GM19455 (cell line): ENCODE data around the gene FLYWCH2.
A peak's percentile ranks its signal among the peaks of the same experiment; 100 is the strongest.

Source experiments
- ATAC-seq: cut with Tn5 transposase; IDR thresholded peaks from one replicate; pipeline ENCODE4 v1.9.1; 2021; ENCODE audit not compliant: unreplicated experiment

FLYWCH2 gene

DNA sequence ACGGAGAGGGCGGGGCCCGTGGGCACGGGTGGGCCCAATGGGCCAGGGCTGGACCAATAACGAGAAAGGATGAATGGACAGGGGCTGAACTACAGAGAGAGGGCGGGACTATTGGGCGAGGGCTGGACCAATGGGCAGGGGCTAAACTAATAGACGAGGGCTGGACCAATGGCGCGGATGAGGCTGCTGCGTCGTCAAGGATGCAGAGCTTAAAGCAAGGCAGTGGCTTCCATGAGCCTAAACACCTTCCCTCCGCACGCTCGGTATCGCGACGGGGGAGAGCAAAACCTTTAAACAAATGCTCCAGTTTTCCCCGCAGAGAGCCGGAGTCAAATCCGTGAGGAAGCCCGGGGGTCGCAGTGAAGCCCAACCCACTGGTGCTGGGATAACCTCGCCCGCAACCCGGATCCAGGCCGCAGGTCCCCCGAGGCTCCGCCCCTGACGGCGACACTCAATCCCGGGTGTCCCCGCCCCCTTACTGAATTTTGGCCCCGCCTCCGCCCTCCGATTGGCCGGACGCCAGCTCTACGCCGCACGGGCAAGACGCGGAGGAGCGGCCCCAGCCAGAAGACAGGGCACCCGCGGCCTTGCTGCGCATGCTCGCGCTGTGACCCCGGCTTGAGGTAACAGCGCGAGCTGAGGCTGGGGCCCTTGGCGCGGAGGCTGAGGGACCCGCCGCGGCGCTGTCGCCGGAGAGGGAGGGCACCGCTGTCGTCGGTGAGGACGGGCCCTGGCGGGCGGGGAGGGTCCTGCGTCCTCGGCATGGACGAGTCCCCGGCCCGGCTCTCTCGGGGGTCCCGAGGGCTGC, at the start of gene FLYWCH2:
TSS of gene FLYWCH2 (plus strand) at position 566 of the 808 bp plus-strand sequence. CDS start 13,235 bp downstream, outside the sequence.
- peak; percentile 86 for ATAC-seq

DNA sequence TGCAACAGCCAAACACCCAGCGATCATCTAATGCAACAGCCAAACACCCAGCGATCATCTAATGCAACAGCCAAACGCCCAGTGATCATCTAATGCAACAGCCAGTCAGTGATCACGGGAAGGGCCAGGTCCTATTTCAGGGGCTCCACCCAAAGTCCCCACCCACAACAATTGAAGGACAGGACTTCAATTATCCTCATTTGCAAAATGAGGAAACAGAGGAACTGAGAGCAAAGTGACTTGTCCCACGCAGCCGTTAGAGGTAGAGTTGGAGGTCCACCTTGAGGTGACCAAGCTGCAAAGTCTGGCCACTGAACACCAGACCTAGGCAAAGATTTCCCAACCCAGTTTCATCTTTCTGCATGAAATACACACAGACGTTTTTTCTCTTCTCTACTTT, 49.2 kb upstream of the FLYWCH2 start:
- ATAC-seq: no peak

- no peak for ATAC-seq
Measured at GRCh38 chr16:2834968-2835367, 48.0 kb upstream of the FLYWCH2 start.

- no peak for ATAC-seq
Measured at GRCh38 chr16:2835638-2836493, 47.1 kb upstream of the FLYWCH2 start.

DNA sequence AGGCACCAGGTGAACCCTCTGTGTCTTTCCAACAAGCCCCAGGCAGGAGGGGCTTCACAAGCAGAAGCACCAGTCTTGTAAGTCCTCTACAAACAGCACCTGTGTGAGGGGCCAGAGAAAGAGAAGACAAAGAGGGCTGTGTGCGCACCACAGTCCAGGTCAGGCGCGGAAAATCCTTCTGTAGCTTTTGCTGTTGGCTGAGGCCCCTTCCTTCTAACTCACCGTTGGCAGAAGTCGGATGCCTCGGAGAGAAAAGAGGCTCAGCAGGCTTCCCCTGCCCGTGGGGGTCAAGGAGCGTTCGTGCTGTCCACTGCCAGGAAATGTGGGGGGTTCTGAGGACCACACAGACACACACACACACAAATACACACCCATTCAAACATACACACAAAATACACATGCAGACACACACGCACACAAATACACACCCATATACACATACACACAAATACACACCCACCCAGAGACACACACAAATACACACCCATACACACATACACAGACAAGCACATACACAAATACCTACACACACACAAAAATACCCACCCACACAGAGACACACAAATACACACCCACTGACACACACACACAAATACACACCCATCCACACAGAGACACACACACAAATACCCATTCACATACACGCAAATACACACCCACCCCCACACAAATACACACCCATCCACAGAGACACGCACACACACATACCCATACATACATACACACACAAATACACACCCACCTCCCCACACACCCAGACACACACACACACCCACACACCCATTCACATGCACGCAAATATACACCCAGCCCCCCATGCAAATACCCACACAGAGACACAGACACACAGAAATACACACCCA, 46.1 kb upstream of the FLYWCH2 start:
- no peak for ATAC-seq

DNA sequence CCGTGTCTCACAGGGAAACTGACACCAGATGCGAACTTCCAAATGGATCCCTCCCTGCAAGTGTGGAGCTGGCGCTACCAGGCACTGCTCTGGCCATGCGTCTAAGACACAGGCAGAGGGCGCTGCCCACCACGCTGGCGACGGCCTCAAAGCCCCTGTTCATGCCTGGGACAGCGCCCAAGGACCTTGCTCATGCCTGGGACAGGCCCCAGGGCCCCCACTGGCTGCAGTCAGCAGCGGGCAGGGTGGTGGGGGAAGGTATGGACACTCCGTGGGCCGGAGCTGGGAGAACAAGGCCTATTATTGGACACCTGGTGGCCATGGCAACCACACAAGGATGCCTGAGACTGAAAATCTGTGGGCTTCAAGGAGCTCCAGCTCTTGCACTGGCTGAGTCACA, 44.1 kb upstream of the FLYWCH2 start:
- no peak for ATAC-seq

- no peak for ATAC-seq
Measured at GRCh38 chr16:2839650-2840450, 43.2 kb upstream of the FLYWCH2 start.

GRCh38 chr16:2840914-2841313, 42.1 kb upstream of the FLYWCH2 start:
- no peak for ATAC-seq

GRCh38 chr16:2841606-2842339, 41.2 kb upstream of the FLYWCH2 start:
- ATAC-seq: no peak

- no peak for ATAC-seq
Measured at GRCh38 chr16:2842340-2843000, 40.5 kb upstream of the FLYWCH2 start.

DNA sequence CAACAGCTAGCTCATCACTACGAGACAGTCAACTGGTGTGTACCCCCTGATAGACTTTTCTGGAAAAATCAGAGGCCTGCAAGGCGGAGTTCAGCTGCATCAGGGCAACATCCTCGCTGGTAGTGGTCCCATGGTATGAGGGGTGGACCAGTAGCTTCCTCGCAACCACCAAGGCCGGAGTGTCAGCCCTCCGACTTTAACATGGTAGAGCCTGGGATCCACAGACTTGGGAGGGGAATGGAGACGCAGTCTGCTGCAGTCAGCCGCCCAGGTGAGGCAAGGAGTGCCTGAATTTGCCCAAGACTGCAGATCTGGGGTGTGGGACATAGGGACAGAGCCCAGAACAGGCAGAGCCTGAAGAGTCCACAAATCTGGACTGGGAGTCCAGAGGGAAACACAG, 39.5 kb upstream of the FLYWCH2 start:
- no peak for ATAC-seq

DNA sequence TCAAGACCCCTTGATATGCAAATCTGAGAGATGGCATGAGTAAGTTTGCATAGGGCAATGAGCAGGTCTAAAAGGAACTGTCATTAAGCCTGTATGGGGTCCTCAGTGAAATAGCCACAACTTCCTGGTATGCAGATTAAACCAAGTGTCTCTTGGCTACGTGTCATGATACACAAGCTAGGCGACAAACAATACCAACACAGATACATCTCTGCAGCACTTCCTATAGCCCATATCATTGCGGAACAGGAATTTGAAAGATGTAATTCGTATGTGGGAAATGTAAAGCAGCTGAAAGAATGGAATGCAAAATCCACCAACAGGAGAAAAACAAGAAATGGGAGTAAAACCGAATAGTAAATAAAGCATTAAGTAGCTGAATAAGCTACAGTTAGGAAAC, 37.9 kb upstream of the FLYWCH2 start:
- no peak for ATAC-seq

- ATAC-seq: no peak
Measured at GRCh38 chr16:2846511-2847310, 36.3 kb upstream of the FLYWCH2 start.

DNA sequence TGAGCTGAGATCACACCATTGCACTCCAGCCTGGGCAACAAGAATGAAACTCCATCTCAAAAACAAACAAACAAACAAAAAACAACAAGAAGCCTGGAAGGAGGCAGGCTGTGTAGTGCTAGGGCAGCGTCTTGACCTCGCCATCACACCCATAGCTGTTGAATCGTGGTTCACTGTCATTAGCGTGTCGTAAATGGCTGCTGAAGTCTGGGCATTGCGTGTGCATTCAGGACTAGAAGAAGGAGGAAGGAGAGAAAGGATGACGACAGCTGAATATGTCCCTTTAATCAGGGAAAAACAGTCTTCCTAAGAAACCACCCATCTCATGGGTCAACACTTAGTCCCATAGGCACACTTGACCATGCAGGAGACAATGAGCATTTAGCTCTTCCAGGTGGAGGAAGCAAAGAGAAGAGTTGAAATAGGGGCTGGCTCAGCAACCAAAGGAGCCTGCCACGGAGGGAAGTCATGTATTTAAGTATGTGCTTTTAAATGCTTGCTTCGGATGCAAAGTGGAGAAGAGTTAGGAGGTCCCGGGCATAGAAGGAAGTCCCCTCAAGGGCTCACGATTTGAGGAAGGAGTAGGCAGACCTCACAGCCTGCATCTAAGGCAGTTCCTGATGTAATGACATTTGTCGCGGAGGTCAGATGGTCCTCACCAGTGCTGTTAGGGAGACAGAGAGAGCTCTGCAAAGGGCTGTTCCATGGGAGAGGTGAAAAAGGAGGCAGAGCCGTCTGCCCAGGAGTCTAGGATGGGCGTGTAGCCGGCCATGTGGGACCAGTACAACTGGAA, 33.9 kb upstream of the FLYWCH2 start:
- ATAC-seq: no peak

- ATAC-seq: no peak
Measured at GRCh38 chr16:2852003-2852730, 30.8 kb upstream of the FLYWCH2 start.

GRCh38 chr16:2852731-2853507, 30.1 kb upstream of the FLYWCH2 start:
- ATAC-seq: no peak
